GM12878 (cell line): Measurements from ENCODE around the gene DNAJC7.

Experiments used
- BRCA1 ChIP-seq: IDR thresholded peaks from 2 replicates; pipeline ENCODE4 v1.6.1; 2011; ENCODE audit warnings: low read depth, low read length, improper control_type of control experiment
- EGR1 ChIP-seq, 2 experiments: IDR thresholded peaks; 1 replicate in 1 of 2; 2 replicates in 1 of 2; pipeline ENCODE4 v1.6.1; 2011 to 2012; ENCODE audit warnings: low read depth in 2 of 2, low read length in 2 of 2, borderline replicate concordance in 1 of 2, mild to moderate bottlenecking in 1 of 2, moderate library complexity in 1 of 2
- EZH2 ChIP-seq: IDR thresholded peaks from 2 replicates; pipeline ENCODE4 v1.6.1; 2012; ENCODE audit warnings: low read depth, mild to moderate bottlenecking, control low read depth, inconsistent platforms, low read length, borderline replicate concordance; ENCODE audit not compliant: control insufficient read depth
- POLR2A ChIP-seq: IDR thresholded peaks from 2 replicates; pipeline ENCODE4 v1.6.1; 2011; ENCODE audit warnings: low read depth, mild to moderate bottlenecking, low read length
- ZSCAN29 ChIP-seq: fragments of 450-650 bp; IDR thresholded peaks from 2 replicates; pipeline ENCODE4 v1.6.1; 2017; ENCODE audit warnings: mild to moderate bottlenecking, moderate library complexity
- TF ChIP-seq, protein P1 (sequence below), 3 experiments: IDR thresholded peaks in 2 of 3; conservative IDR thresholded peaks in 1 of 3; 2 replicates each; pipeline ENCODE4 v1.5.1; 2011; ENCODE audit warnings: low read depth in 3 of 3, low read length in 3 of 3, mild to moderate bottlenecking in 3 of 3, control low read depth in 2 of 3, moderate library complexity in 2 of 3, inconsistent platforms in 1 of 3, mixed read lengths in 1 of 3; ENCODE audit not compliant: control insufficient read depth in 2 of 3, insufficient read depth in 1 of 3; ENCODE audit errors: extremely low read depth in 1 of 3

DNA sequence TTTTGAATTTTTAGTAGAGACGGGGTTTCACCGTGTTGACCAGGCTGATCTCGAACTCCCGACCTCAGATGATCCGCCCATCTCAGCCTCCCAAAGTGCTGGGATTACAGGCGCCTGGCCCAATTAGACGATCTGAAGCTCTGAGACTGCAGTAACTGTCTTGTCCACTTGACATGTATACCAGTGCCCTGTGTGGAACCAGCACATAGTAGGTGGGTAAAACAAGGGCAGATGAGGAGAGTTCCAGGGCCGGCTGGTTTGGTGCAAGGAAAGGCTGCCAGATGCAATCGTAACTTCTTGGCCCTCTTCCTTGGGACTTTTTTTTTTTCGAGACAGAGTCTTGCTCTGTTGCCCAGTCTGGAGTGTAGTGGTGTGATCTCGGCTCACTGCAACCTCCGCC is 30.1 kb upstream of the DNAJC7 start:
- TF ChIP-seq, protein P1, sequence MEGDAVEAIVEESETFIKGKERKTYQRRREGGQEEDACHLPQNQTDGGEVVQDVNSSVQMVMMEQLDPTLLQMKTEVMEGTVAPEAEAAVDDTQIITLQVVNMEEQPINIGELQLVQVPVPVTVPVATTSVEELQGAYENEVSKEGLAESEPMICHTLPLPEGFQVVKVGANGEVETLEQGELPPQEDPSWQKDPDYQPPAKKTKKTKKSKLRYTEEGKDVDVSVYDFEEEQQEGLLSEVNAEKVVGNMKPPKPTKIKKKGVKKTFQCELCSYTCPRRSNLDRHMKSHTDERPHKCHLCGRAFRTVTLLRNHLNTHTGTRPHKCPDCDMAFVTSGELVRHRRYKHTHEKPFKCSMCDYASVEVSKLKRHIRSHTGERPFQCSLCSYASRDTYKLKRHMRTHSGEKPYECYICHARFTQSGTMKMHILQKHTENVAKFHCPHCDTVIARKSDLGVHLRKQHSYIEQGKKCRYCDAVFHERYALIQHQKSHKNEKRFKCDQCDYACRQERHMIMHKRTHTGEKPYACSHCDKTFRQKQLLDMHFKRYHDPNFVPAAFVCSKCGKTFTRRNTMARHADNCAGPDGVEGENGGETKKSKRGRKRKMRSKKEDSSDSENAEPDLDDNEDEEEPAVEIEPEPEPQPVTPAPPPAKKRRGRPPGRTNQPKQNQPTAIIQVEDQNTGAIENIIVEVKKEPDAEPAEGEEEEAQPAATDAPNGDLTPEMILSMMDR (IDR thresholded peaks at IDR 0.05 in 2 of 3, conservative IDR thresholded peaks at IDR 0.05 in 1 of 3; ENCODE audit: control insufficient read depth in 2 of 3, extremely low read depth in 1 of 3, insufficient read depth in 1 of 3, low read depth in 3 of 3, low read length in 3 of 3) = no peak
- TF ChIP-seq ZSCAN29 = no peak
- TF ChIP-seq EZH2 = no peak
- no peak for TF ChIP-seq POLR2A
- no peak for TF ChIP-seq EGR1 (IDR thresholded peaks at IDR 0.05; ENCODE audit: borderline replicate concordance in 1 of 2, low read depth in 2 of 2, low read length in 2 of 2)
- TF ChIP-seq BRCA1 = no peak
